HG03045 (cell line): ENCODE measurements around the gene RASGRF2.
"Not testable (repeated sequence)": the region's sequence is repeated elsewhere in the genome, so short reads cannot be mapped to it uniquely, and the experiment has no call there.

ENCODE experiments used
- ATAC-seq: cut with Tn5 transposase; IDR thresholded peaks from one replicate; pipeline ENCODE4 v1.9.1; 2021; ENCODE audit warnings: mild to moderate bottlenecking, moderate library complexity; ENCODE audit not compliant: unreplicated experiment

Gene RASGRF2

DNA sequence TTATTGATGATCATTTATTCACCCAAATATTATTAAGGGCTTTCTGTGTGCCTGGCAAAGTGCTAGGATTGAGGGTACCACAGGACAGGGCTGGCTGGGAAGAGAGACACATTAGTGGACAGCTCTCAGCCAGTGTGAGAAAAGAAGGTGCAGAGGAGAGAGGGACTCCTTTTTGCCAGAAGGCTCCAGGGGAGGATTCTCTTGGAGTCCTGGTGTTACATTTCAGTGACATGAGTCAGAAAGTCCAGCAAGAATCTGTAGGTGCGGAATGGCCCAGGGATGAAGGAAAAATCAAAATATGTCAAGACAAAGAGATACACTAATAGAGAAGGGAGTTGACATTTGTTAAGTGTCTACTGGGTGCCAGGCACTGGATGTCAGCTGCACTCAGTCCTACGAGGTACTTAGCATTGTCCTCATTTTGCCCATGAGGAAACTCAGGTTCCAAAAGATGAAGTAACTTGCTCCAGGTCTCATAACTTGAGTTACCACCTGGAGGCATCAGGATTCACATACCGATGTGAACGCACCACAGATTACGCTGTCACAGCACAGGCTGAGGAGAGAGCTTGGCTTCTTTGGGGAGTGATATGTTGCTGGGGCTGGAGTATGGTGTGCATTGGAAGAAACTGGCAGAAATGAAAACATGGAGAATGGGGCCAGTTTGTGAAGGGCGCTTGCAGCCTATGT lies 60.5 kb downstream of the RASGRF2 start:
- no peak for ATAC-seq

DNA sequence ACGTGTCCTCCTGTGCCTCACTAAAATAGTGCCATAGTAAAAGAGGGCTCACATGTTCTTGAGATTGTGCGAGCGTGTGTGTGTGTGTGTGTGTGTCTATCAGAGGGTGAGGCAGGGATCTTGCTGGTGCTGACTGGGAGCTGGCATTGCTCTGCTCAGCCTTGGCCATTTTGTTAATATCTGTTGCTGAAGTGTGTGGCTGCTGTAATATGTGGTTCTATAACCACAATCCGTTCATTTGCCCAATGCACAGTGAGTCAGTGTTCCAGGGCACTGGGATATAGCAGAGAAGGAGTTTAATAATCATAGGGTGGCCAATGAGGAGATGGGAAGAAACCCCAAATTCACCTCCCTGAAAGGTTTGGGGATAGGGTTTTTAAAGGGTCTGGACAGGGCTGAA lies 61.3 kb downstream of the RASGRF2 start:
- no peak for ATAC-seq

DNA sequence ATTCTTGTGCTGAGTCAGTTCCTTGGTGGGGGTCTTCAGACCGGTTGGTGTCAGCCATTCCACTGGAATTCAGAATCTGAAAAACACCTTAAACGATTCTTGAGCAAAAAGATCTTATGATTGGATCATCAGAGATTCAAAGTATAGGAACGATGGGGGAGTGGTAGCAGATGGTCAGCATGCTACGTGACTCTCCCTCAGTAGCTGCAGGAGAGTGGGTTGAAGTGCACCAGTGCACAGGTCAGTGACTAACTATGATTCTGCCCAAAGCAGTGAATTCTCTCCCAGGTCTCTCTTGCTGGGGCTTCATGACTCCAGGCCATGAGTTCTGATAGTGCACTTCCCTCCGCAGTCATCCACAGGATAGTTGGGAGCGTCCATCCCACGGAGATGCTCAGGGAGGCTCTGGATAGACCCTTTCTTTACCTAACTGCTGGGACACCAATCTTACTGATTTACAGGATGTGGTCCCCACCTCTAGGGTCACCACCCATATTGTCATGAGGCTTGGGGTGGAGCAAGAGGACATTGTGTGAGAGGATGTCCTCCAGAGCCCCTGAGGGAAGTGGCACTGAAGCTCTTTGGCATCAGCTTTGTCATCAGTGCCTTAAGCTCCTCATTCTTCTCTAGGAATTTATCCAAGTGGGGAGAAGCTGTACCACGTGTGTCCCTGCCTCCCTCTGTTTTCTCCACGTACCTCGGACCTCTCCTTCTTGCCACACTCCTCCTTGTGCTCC lies 62.0 kb downstream of the RASGRF2 start:
- ATAC-seq = no peak

DNA sequence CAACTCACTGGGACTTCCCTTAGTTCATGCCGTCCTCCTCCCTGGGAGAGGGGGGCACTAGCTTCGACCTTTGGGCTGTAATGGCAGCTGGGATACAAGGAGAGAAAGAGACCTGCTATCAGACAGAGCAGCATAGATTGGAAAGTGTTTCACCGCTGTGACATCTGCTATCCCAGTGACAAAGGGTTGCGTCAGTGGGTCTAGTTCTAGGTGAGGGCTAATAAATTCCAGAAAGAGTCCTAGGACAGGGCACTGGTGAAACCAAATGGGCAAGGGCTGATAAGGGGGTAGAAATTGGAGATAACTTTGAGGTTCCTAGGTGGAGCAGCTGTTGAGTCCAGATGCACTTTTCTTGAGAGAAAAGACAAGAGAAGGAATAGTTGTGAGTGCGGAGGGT lies 62.5 kb downstream of the RASGRF2 start:
- no peak for ATAC-seq

DNA sequence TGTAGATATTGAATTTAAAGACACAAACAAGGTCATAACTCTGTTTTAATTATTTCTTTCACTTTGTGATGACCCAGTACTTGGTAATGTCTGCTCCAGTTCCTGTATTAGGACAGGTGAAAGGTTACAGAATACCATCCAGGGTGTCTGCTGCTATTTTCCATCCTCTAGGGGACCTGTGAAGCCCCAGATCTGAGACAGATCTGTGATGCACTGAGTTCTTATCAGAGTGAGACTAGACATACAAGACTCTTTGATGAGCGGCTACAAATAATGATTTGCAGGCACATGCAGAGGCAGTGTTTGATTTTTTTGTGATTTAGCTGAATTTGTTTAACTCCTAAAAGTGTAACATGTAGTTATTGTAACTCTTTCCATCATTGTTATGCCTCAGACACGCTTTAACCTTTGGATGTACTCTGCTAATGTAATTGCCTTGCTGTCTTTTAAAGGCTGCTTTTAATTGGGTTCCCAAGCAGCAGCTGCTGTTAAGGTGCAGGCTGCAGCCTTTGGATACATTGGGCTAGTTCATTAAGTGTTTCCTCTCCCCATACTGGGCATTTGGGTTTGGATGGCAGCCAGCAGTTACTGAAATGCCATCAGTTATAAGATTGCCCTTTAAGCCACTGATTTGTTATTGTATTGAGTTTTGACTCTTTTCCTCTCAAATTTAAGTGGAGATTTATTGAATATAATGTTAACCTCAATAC lies 63.3 kb downstream of the RASGRF2 start:
- ATAC-seq = no peak

DNA sequence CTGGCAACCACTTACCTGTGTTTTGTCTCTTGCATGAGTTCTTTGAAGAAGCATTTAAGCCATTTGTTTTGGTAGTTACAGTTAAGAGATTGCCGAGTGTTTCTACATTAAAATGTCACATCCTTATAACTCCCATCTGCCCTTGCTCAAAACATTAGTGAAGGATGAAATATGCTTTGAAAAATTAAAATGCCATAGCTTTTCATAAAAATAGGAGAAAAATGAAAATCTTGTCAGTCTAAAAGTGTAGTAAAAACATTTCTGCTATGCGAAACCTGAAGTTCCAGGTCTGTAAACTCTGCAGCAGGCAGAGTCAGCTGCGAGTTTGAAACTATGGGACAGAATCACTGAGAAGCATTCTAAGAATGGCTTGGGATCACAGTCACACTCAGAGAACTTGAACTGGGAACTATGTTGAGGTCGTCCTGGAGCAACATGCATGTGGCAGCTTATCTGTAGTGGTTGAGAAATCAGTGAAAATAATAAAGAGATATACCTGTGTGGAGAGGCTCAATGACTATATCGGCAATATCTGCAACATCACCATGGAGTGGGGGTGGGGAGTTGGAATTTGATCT lies 67.4 kb downstream of the RASGRF2 start:
- ATAC-seq = no peak

DNA sequence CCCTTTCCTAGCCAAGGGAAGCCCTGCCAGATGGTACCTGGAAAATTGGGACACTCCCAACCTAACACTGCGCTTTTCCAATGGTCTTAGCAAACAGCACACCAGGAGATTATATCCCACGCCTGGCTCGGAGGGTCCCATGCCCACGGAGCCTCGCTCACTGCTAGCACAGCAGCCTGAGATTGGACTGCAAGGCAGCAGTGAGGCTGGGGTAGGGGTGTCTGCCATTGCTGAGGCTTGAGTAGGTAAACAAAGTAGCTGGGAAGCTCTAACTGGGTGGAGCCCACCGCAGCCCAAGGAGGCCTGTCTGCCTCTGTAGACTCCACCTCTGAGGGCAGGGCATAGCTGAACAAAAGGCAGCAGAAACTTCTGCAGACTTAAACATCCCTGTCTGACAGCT lies 68.7 kb downstream of the RASGRF2 start:
- not testable (repeated sequence) for ATAC-seq

DNA sequence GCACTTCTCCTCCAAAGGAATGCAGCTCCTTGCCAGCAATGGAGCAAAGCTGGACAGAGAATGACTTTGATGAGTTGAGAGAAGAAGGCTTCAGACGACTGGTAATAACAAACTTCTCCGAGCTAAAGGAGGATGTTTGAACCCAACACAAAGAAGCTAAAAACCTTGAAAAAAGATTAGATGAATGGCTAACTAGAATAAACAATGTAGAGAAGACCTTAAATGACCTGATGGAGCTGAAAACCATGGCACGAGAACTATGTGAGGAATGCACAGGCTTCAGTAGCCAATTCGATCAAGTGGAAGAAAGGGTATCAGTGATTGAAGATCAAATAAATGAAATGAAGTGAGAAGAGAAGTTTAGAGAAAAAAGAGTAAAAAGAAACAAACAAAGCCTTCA lies 69.6 kb downstream of the RASGRF2 start:
- ATAC-seq = not testable (repeated sequence)

DNA sequence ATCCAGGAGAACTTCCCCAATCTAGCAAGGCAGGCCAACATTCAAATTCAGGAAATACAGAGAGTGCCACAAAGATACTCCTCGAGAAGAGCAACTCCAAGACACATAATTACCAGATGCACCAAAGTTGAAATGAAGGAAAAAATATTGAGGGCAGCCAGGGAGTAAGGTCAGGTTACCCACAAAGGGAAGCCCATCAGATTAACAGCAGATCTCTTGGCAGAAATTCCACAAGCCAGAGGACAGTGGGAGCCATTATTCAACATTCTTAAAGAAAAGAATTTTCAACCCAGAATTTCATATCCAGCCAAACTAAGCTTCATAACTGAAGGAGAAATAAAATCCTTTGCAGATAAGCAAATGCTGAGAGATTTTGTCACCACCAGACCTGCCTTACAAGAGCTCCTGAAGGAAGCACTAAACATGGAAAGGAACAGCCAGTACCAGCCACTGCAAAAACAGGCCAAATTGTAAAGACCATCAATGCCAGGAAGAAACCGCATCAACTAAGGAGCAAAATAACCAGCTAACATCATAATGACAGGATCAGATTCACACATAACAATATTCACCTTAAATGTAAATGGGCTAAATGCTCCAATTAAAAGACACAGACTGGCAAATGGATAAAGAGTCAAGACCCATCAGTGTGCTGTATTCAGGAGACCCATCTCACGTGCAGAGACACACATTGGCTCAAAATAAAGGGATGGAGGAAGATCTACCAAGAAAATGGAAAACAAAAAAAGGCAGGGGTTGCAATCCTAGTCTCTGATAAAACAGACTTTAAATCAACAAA lies 70.3 kb downstream of the RASGRF2 start:
- not testable (repeated sequence) for ATAC-seq

DNA sequence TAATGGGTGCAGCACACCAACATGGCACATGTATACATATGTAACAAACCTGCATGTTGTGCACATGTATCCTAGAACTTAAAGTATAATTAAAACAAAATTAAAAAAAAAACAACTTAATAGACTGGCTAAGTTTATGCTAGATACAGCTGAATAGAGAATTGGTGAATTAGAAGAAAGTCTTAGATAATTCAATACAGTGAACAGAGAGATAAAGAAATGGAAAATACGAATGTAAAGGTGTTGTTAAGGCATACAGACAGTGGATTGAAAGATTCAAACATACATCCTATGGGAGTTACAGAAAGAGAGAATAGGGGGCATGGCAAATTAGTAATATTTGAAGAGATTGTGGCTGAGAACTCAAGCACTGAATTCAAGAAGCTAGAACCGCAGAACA lies 75.4 kb downstream of the RASGRF2 start:
- no peak for ATAC-seq

DNA sequence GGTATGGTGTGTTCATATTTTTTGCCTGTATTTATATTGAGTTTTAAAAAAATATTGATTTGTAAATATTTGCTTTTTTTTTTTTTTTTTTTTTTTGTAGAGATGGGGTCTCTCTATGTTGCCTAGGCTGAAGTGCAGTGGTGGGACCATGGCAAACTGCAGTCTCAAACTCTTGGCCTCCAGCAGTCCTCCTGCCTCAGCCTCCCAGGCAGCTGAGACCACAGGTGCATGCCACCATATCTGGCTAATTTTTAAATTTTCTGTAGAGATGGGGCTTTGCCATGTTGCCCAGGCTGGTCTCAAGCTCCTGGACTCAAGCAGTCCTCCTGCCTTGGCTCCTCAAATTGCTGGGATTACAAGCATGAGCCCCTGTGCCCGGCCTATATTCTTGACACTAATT lies 78.3 kb downstream of the RASGRF2 start:
- ATAC-seq = no peak

DNA sequence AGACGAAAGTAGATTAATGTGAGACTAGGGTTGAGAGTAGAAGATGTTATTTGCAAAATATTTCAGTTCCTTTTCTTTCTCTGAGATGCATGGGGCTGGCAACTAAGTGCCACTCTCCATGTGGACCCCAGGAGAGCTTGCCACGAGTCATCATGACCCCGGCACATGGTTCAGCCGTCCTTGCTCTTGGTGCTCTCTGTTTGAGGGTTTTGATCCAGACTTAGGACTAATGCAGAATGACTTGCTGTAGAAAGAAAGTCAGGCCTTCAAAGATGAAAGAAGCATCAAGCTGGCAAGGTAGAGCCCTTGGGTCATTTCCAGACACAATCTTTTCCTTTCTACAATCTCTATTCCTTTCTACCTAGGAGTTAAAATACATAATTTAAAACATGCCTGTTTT lies 84.7 kb downstream of the RASGRF2 start:
- ATAC-seq = no peak

DNA sequence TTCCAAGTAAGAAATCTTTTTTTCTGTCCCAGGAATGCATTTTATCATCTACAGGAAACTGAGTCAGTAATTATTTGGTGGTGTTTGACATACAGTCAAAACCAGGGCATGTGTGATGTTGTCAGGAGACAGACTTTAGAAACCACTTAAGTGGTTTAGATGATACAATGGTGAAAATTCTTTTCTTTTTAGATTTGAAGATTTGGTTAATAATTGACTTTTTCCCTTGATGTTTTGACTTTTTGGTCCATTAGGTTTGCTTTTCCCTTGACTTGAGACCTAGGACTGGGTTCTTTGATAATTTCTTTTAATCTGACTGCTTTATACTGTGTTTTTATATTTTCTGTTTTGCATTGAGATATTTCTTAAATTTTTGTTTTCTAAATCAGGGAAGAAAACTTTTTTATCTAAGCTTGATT lies 85.2 kb downstream of the RASGRF2 start:
- no peak for ATAC-seq

DNA sequence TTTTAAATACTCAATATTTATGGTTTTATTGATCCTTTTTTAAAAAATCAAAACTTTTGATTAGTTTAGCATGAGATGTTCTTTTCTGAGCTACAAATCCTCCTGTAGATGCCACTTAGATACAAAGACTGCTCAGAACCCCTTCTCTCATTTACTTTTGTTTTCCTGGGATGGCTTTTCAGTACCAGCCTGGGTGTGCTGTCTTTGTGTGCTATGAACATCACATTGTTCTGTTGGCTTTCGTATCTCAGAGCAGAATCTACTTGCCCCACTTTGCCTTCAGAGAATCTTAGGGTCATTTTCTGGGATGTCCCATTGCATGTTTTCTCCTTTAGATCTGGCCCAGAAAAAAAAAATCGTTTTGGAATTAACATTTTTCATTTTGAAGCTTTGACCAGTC lies 85.9 kb downstream of the RASGRF2 start:
- no peak for ATAC-seq

DNA sequence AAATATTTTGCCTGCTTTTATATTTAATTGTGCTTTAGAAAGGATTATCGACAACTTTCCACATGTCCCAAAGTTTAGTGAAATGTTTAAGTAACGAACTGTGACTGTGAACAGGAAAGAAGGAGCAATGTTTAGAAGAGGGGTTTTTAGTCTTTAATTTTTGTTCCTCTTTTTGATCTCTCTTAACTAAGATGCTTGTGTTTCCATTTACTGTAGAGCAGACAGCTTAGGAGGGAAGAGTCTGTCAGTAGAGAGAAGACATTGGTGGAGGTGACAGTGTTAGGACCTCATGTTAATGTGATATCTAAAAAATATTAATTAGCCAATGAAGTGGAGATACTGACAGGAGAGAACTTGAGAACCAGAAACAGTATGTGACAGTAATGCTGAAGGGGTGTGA lies 92.2 kb downstream of the RASGRF2 start:
- no peak for ATAC-seq

DNA sequence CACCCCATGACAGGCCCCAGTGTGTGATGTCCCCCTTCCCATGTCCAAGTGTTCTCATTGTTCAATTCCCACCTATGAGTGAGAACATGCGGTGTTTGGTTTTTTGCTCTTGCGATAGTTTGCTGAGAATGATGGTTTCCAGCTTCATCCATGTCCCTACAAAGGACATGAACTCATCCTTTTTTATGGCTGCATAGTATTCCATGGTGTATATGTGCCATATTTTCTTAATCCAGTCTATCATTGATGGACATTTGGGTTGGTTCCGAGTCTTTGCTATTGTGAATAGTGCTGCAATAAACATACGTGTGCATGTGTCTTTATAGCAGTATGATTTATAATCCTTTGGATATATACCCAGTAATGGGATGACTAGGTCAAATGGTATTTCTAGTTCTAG lies 93.1 kb downstream of the RASGRF2 start:
- ATAC-seq = not testable (repeated sequence)

DNA sequence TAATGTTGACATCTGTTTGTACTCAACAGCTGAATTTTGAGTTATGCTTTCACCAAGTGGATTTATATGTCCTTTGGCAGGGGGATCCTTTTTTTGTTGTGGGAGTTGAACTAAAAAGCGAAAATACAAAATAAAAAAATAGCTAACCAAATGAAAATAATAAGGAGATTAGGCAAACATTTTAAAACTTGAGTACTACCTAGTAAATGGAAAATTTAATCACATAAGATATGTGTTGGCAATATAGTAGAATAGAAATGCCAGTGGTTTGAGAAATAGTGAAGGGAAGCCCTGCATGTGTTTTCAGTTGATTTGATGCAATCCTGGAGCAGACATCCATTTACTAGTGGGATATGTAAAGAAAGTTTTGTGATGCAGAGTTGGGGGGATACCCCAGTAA lies 98.0 kb downstream of the RASGRF2 start:
- no peak for ATAC-seq

DNA sequence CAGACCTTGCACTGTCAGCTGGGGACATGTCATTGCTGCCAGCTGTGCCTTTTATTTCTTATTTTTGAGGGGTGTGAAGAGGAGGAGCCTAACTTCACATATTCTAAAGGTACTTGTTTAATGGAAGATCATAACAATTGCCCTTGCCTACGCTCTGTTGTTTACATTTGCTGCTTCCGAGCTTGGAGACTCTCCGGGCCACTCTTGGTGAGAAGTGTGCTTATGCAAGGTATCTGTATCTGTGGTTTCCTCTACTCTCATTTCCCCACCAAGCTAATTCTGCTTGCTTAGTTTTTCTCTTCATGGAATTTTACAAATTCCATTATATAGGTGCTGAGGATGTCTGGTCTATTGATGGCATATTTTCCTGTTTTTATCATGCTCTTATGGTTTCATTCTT lies 105.3 kb downstream of the RASGRF2 start:
- ATAC-seq = no peak

DNA sequence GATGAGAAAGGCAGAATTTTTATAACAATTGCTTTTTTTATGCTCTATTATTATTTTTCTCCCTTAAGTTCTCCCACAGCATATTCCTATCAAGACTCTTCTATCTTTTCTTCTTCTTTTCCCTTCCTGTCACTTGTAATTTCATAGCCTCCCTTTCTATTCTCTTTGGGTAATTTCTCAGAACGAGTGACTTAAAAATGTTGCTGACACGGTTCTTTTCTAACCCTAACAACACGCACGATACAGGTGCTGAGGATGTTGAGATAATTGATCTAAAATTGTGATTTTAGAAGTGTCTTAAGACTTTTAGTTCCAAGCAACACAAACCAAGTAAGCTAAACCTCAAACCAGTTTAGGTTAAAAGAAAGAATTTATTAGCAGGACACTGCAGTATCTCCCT lies 105.9 kb downstream of the RASGRF2 start:
- no peak for ATAC-seq

DNA sequence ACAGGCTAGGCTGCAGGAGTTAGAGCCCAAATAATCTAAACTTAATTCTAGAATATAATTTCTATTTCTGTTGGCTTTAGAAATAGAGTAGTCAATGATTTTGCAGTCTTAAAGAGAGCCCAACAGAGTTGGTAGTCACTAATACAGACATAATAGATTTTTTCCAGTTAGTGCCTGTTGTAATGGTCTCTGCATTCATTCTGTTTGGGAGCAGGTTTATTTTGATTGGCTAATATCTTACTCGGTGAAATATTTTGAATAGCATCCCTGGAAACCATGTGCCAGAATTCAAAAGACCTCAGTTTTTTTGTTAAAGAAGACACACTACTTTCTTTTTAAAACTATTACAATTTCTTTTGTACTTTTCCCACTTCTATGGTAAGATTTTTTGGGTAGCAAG lies 107.2 kb downstream of the RASGRF2 start:
- ATAC-seq = no peak

DNA sequence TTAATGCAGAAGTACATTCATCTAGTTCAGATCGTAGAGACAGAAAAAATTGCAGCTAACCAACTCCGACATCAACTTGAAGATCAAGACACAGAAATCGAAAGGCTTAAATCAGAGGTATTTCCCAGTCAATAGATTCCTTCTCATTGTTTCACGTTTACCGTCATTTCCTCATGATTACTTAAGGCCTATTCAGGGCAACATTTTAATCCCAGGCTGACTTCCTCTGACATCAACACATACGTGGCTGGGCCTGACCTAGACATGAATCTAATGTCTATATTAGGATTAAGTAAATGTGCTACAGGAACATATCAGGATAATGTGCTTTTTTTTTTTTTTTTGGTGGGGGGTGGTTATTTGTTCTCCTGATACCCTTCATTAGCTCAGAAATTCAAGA lies 107.9 kb downstream of the RASGRF2 start:
- no peak for ATAC-seq
